Mucosa of descending colon (tissue), 3 donors: ENCODE measurements around the gene MPRIP. TPM values are rescaled to one million over a fixed set of nuclear protein-coding genes. Genes with fewer than 3 reads are reported as not detected.

ENCODE experiments used
- ATAC-seq: fragments of 200-7000 bp; cut with Tn5 transposase; one replicate; pipeline ENCODE4 v1.9.1; 2020; ENCODE audit warnings: mild to moderate bottlenecking, moderate library complexity
- DNase-seq, 3 donors: peaks; one replicate each; pipeline ENCODE4 v3.0.0-alpha.2; 2020
- H3K36me3 ChIP-seq: fragments of 200-600 bp; one replicate; pipeline ENCODE4 v1.8.0; 2021; ENCODE audit warnings: low read depth, mild to moderate bottlenecking
- H3K4me1 ChIP-seq: fragments of 200-600 bp; one replicate; pipeline ENCODE4 v1.8.0; 2021; ENCODE audit warnings: low read depth, mild to moderate bottlenecking
- H3K4me3 ChIP-seq: fragments of 200-600 bp; one replicate; pipeline ENCODE4 v1.8.0; 2021; ENCODE audit warnings: mild to moderate bottlenecking
- H3K9me3 ChIP-seq: fragments of 200-600 bp; one replicate; pipeline ENCODE4 v1.8.0; 2021; ENCODE audit warnings: mild to moderate bottlenecking
- intact Hi-C, 2 donors: fragments of 100-400 bp; cut with DNase I in 1 of 2; cut with micrococcal nuclease in 1 of 2; formaldehyde crosslinking; loops; one replicate each; pipeline versions ENCODE4 v1.11.0 to v1.11.1; 2022; cut with DNase I, micrococcal nuclease
- total RNA-seq, 3 donors: library from RNA; stranded (reverse); fragmentation: NEBNext Ultra II Directional in 2 of 3; extraction: Animal tissue kit (Norgen Biotek cat#: 25700) in 2 of 3; gene quantifications; one replicate each; pipeline versions ENCODE4 v1.2.1 to v1.2.4, GENCODE V29; 2021 to 2023
- TF ChIP-seq, protein P1 (sequence below): fragments of 200-600 bp; IDR thresholded peaks from one replicate; pipeline ENCODE4 v1.8.0; 2022; ENCODE audit warnings: antibody characterized with exemption, mild to moderate bottlenecking
- donor health status: DM: no; HTN: no; CAD: no; lungs with moderate emphysema.
- donor health status: DM: no; HTN: no; CAD: no.
- donor health status: DM: no; HTN: yes; CAD: no.

The MPRIP gene
- total RNA-seq, 3 donors from 2014 or later = 150 to 249 (median 231) TPM

DNA sequence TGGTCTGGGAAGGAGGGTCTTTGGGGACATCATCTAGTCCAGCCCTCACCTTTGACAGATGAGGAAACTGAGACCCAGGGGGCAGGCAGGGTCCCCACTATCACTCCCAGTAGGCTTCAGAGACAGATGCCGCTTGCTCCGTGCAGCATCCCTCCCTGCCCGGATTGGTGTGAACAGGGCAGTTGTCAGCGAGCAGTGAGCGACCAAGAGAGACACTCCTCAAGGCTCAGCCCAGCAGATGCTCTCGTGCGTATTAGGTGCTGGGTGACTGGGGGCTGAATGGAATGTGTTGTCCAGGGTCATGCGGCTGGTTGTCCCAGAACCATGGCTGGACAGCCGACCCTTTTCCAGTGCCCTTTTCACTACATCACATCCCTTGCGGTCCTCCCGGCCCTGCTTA, 49.0 kb downstream of the MPRIP start:
- Histone ChIP-seq H3K4me1 (peaks cover 25% of the 10 kb centered on the region), H3K36me3 (no peaks in the 10 kb centered on the region), H3K4me3 (no peak overlapping the region), H3K9me3 (no peaks in the 10 kb centered on the region)
- ATAC-seq (no peak), DNase-seq (peak in 1 of 3 donors; percentile 24)
- intact Hi-C loops = no loop called here
- TF ChIP-seq, protein P1, sequence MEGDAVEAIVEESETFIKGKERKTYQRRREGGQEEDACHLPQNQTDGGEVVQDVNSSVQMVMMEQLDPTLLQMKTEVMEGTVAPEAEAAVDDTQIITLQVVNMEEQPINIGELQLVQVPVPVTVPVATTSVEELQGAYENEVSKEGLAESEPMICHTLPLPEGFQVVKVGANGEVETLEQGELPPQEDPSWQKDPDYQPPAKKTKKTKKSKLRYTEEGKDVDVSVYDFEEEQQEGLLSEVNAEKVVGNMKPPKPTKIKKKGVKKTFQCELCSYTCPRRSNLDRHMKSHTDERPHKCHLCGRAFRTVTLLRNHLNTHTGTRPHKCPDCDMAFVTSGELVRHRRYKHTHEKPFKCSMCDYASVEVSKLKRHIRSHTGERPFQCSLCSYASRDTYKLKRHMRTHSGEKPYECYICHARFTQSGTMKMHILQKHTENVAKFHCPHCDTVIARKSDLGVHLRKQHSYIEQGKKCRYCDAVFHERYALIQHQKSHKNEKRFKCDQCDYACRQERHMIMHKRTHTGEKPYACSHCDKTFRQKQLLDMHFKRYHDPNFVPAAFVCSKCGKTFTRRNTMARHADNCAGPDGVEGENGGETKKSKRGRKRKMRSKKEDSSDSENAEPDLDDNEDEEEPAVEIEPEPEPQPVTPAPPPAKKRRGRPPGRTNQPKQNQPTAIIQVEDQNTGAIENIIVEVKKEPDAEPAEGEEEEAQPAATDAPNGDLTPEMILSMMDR = no peak

DNA sequence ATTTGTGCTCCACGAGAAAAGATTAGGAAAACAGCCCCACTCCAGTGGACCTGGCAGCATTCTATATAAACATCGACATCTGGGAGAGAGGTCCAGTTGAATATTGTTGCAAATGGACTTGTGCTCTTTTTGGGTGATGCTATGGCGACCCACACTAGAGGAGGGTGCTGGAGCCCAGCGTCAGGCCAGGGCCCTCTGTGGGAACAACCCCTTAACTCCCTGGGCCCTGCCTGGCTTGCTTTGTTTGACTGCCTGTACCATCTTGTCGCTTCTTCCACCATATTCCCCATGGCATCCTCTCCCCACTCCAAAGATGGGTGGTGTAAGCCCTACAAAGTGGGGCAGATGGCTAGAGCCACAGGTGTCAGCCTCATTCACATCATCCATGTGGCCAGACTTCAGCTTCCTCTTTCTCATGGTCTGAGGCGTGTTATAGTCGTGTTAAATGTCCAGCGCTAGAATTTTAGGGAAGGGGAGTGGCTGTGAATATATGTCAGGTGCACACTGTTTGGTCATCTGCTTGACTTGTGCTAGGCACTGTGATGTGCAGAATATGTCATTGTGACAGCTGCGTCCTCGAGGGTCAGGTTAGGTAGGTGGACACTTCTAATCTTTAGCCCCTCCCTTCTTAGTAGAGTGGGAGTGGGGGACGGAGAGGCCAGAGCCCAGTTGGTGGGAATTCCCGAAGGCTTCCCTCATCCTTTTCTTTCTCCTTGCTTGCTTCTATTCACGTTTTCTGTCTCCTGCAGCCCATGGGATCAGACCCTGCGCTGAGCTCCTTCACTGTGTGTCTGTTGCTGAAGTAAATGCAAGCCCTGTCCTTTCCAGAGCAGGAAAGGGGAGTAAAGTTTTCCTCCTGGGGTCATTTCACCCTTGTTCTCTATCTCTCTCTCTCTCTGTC, 49.8 kb downstream of the MPRIP start:
- peak in 1 of 3 donors; percentile 18 for DNase-seq

DNA sequence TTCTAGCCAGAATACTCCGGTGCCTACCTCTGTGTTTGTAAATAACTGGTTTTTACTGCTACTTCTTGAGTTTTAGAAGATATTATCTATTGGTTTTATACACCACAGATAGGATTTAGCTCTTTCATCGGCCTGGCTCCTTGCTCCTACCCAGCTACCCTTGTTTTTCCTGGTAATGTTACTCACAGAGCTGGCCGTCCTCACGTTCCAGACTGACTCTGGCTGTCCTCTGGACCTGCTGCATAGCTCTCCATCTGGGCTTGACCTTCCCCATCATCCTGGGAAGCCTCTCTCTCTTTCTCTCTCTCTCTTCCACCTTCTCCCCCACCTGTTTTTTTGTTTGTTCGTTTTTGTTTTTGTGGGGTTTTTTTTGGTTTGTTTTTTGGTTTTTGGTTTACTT, 51.5 kb downstream of the MPRIP start:
- TF ChIP-seq, protein P1 = no peak
- no peaks in the 10 kb centered on the region for H3K9me3 ChIP-seq
- no peak overlapping the region for H3K4me3 ChIP-seq
- intact Hi-C loops = no loop called here
- H3K4me1 ChIP-seq = peaks cover 36% of the 10 kb centered on the region
- H3K36me3 ChIP-seq = no peaks in the 10 kb centered on the region
- no peak for DNase-seq
- no peak for ATAC-seq

More for the DNA sequence above, 49.8 kb downstream of the MPRIP start:
- H3K4me3 ChIP-seq = no peak overlapping the region
- H3K36me3 ChIP-seq = no peaks in the 10 kb centered on the region
- peaks cover 33% of the 10 kb centered on the region for H3K4me1 ChIP-seq
- intact Hi-C loops = no loop called here
- ATAC-seq = no peak
- H3K9me3 ChIP-seq = no peaks in the 10 kb centered on the region
- TF ChIP-seq, protein P1 = no peak

DNA sequence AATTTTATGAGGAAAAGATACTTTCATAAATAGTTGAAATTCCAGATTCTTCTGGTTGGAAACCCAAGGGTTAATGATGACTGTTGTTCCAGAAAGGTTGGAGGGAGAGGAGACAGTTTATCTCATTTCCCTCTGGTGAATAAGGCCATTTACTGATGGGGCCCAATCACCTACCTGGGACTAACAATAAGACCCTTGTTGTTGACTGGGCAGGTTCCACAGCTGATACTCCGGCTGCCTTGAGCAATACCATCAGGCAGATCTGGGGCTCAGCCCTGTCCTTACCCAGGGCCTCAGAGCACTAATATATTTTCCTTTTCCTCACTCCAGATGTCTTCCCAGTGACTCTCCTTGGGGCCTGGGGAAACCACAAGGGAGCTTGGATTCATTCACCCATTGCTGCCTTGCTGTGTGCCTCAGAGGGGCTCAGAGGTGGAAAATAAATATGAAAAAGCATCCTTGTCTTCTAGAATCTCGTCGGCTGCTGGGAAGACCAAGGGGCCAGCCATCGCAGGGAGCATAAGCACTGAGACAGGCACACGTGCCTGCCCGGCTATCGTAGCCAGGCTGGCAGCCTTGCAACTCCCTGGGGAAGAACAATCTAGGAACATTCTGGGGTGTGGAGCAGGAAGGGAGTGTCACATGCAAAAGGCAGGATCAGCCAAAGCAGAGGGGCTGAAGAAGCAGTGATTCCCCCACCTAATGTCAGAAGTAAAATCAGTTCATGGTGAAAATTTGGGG, 54.4 kb downstream of the MPRIP start:
- Histone ChIP-seq H3K4me3 (no peak overlapping the region), H3K36me3 (no peaks in the 10 kb centered on the region), H3K9me3 (no peaks in the 10 kb centered on the region), H3K4me1 (peaks cover 18% of the 10 kb centered on the region)
- DNase-seq = no peak
- TF ChIP-seq, protein P1 = no peak
- peak; percentile 85 for ATAC-seq
- intact Hi-C loops = no loop called here

DNA sequence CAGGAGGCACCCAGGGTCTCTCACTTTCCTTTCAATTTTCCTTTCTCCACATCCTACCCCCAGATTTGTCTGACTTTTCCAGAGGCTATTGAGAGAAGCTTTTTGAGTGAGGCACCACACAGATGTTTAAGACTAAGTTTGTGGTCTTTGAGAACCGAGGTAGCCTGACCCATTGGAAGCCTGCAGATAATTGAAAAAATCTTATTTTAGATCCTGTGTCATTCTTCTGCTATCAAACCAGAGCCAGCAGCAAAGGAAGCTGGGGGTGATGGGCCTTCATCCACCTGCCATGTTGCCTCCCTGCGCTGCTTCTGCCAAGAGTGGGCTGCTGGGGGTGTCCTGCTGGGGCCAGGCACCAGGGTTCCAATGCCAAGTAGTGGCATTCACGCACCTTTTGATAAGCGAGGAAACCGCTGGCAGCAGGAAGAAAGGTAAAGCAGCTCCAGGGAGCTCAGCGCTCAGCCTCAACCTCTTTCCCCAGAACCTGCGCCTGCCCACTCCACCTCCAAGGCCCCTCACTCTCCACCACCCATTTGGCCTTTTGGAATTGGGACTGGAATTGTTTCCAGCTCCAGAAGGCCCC, 55.6 kb downstream of the MPRIP start:
- ATAC-seq (no peak), DNase-seq (no peak)
- peaks cover 14% of the 10 kb centered on the region for H3K4me1 ChIP-seq
- TF ChIP-seq, protein P1 = no peak
- no peak overlapping the region for H3K4me3 ChIP-seq
- H3K9me3 ChIP-seq = no peaks in the 10 kb centered on the region
- H3K36me3 ChIP-seq = no peaks in the 10 kb centered on the region
- intact Hi-C loops = no loop called here
